ENCODE measurements around the gene LTV1. TPM values are rescaled to one million over a fixed set of nuclear protein-coding genes. Genes with fewer than 3 reads are reported as not detected.

Gene LTV1
- total RNA-seq, 1 experiment from 2014 or later: 18.3 TPM

- Histone ChIP-seq H3K36me3 (ENCODE audit: low read depth) (no peaks in the 10 kb centered on the region), H3F3A (ENCODE audit: insufficient read depth, low read depth) (no peaks in the 10 kb centered on the region), H3K4me3 (no peak overlapping the region), H3K9me3 (ENCODE audit: insufficient read depth, low read depth) (no peaks in the 10 kb centered on the region), H4K20me1 (ENCODE audit: insufficient read depth) (no peaks in the 10 kb centered on the region), H3K4me2 (no peak overlapping the region), H3K27me3 (ENCODE audit: insufficient read depth, low read depth) (no peaks in the 10 kb centered on the region), H3K79me2 (ENCODE audit: low read depth) (no peaks in the 10 kb centered on the region), H3K4me1 (replicated peaks; ENCODE audit: insufficient read depth) (no peaks in the 10 kb centered on the region), H2AFZ (no peak overlapping the region), H3K27ac (no peak overlapping the region), H3K9me2 (ENCODE audit: insufficient read depth) (no peaks in the 10 kb centered on the region)
- CTCF ChIA-PET: no interaction called here
- BruUV-seq (replicated peaks): no TSS peak
- DNase-seq: no peak
- TF ChIP-seq EZH2 (IDR thresholded peaks at IDR 0.05; ENCODE audit: low read depth) (no peak), CTCF (conservative IDR thresholded peaks at IDR 0.05) (no peak)
- intact Hi-C loops (cut with micrococcal nuclease; ENCODE audit: unreplicated experiment): no loop called here
- POLR2A ChIA-PET (ENCODE audit: unreplicated experiment): interaction anchor here (0.6 to 0.7 kb wide), 2 partner anchors 42 to 743 kb away, joined by 4 to 8 read pairs; no protein-coding TSS in a partner anchor
Measured at GRCh38 chr6:143817621-143818020, 25.5 kb upstream of the LTV1 start.

- TF ChIP-seq CTCF (conservative IDR thresholded peaks at IDR 0.05) (no peak), EZH2 (IDR thresholded peaks at IDR 0.05; ENCODE audit: low read depth) (no peak)
- Histone ChIP-seq H3K27me3 (ENCODE audit: insufficient read depth, low read depth) (no peaks in the 10 kb centered on the region), H3K9me3 (ENCODE audit: insufficient read depth, low read depth) (no peaks in the 10 kb centered on the region), H3K36me3 (ENCODE audit: low read depth) (no peaks in the 10 kb centered on the region), H3K79me2 (ENCODE audit: low read depth) (no peaks in the 10 kb centered on the region), H3K27ac (no peak overlapping the region), H3K4me2 (no peak overlapping the region), H3K4me3 (no peak overlapping the region), H3F3A (ENCODE audit: insufficient read depth, low read depth) (no peaks in the 10 kb centered on the region), H3K4me1 (replicated peaks; ENCODE audit: insufficient read depth) (no peaks in the 10 kb centered on the region), H2AFZ (no peak overlapping the region), H3K9me2 (ENCODE audit: insufficient read depth) (no peaks in the 10 kb centered on the region), H4K20me1 (ENCODE audit: insufficient read depth) (no peaks in the 10 kb centered on the region)
- no TSS peak for BruUV-seq (replicated peaks)
- ChIA-PET POLR2A (ENCODE audit: unreplicated experiment) (no interaction called here), CTCF (no interaction called here)
- intact Hi-C loops (cut with micrococcal nuclease; ENCODE audit: unreplicated experiment): no loop called here
- DNase-seq: no peak
Measured at GRCh38 chr6:143821359-143821758, 21.8 kb upstream of the LTV1 start.

GRCh38 chr6:143822584-143823024 lies 20.5 kb upstream of the LTV1 start:
- no peaks in the 10 kb centered on the region for H3K9me3 ChIP-seq (ENCODE audit: insufficient read depth, low read depth)
- no peaks in the 10 kb centered on the region for H3K36me3 ChIP-seq (ENCODE audit: low read depth)
- H3K4me2 ChIP-seq: no peak overlapping the region
- no peaks in the 10 kb centered on the region for H4K20me1 ChIP-seq (ENCODE audit: insufficient read depth)
- no peak overlapping the region for H3K4me3 ChIP-seq
- intact Hi-C loops (cut with micrococcal nuclease; ENCODE audit: unreplicated experiment): no loop called here
- no peaks in the 10 kb centered on the region for H3K4me1 ChIP-seq (replicated peaks; ENCODE audit: insufficient read depth)
- no peaks in the 10 kb centered on the region for H3K9me2 ChIP-seq (ENCODE audit: insufficient read depth)
- no peaks in the 10 kb centered on the region for H3K79me2 ChIP-seq (ENCODE audit: low read depth)
- no peak for DNase-seq
- H2AFZ ChIP-seq: no peak overlapping the region
- CTCF ChIA-PET: no interaction called here
- POLR2A ChIA-PET (ENCODE audit: unreplicated experiment): no interaction called here
- no peaks in the 10 kb centered on the region for H3K27me3 ChIP-seq (ENCODE audit: insufficient read depth, low read depth)
- no peaks in the 10 kb centered on the region for H3F3A ChIP-seq (ENCODE audit: insufficient read depth, low read depth)
- H3K27ac ChIP-seq: no peak overlapping the region
- TF ChIP-seq EZH2 (IDR thresholded peaks at IDR 0.05; ENCODE audit: low read depth): no peak
- no peak for TF ChIP-seq CTCF (conservative IDR thresholded peaks at IDR 0.05)
- BruUV-seq (replicated peaks): no TSS peak

All from PC-9 (cell line).